ENCODE data around the gene COX10.

The COX10 gene

DNA sequence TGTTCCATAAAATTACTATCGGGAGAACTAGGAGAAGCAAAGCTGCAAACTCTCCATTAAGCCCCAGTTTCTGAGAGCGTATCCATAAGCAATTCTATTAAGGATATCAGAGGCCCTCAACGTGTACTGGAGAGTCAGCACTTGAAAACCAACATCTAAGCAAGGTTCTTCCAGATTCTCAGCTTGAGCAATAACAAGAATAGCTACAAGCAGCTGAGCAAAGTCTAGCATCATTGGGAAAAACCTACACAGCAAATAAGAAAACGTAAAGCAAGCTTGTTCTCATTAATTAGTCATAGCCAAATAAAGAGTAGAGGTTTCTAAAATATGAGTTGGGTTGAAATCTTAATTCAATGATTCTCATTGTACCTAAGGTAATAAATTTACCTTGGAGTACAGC, 26.9 kb upstream of the COX10 start:
- no peak for DNase-seq
- Mint-ChIP-seq H3K9me3 (no peaks in the 10 kb centered on the region), H3K27ac (no peak overlapping the region), H3K27me3 (ENCODE audit: low read depth, poor library complexity) (no peaks in the 10 kb centered on the region), H3K36me3 (ENCODE audit: low read depth) (peaks cover 22% of the 10 kb centered on the region), H3K4me3 (no peak overlapping the region), H3K4me1 (peaks cover 5% of the 10 kb centered on the region)
- TF ChIP-seq, protein P1, sequence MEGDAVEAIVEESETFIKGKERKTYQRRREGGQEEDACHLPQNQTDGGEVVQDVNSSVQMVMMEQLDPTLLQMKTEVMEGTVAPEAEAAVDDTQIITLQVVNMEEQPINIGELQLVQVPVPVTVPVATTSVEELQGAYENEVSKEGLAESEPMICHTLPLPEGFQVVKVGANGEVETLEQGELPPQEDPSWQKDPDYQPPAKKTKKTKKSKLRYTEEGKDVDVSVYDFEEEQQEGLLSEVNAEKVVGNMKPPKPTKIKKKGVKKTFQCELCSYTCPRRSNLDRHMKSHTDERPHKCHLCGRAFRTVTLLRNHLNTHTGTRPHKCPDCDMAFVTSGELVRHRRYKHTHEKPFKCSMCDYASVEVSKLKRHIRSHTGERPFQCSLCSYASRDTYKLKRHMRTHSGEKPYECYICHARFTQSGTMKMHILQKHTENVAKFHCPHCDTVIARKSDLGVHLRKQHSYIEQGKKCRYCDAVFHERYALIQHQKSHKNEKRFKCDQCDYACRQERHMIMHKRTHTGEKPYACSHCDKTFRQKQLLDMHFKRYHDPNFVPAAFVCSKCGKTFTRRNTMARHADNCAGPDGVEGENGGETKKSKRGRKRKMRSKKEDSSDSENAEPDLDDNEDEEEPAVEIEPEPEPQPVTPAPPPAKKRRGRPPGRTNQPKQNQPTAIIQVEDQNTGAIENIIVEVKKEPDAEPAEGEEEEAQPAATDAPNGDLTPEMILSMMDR (IDR thresholded peaks at IDR 0.05), result no peak

GRCh38 chr17:14044702-14045101, 24.6 kb upstream of the COX10 start:
- Mint-ChIP-seq H3K4me1 (no peaks in the 10 kb centered on the region), H3K27ac (no peak overlapping the region), H3K9me3 (no peaks in the 10 kb centered on the region), H3K36me3 (ENCODE audit: low read depth) (peaks cover 11% of the 10 kb centered on the region), H3K27me3 (ENCODE audit: low read depth, poor library complexity) (no peaks in the 10 kb centered on the region), H3K4me3 (no peak overlapping the region)
- TF ChIP-seq, protein P1 (IDR thresholded peaks at IDR 0.05), result no peak
- DNase-seq, result no peak

GRCh38 chr17:14046978-14047377, 22.3 kb upstream of the COX10 start:
- no peak for DNase-seq
- H3K9me3 Mint-ChIP-seq, result no peaks in the 10 kb centered on the region
- peaks cover 4% of the 10 kb centered on the region for H3K4me1 Mint-ChIP-seq
- no peak overlapping the region for H3K27ac Mint-ChIP-seq
- no peaks in the 10 kb centered on the region for H3K27me3 Mint-ChIP-seq (ENCODE audit: low read depth, poor library complexity)
- TF ChIP-seq, protein P1 (IDR thresholded peaks at IDR 0.05), result no peak
- H3K36me3 Mint-ChIP-seq (ENCODE audit: low read depth), result peaks cover 14% of the 10 kb centered on the region
- H3K4me3 Mint-ChIP-seq, result no peak overlapping the region

GRCh38 chr17:14047591-14047990, 21.7 kb upstream of the COX10 start:
- H3K9me3 Mint-ChIP-seq, result no peaks in the 10 kb centered on the region
- no peak overlapping the region for H3K4me3 Mint-ChIP-seq
- peaks cover 4% of the 10 kb centered on the region for H3K4me1 Mint-ChIP-seq
- no peak overlapping the region for H3K27ac Mint-ChIP-seq
- TF ChIP-seq, protein P1 (IDR thresholded peaks at IDR 0.05), result no peak
- peaks cover 10% of the 10 kb centered on the region for H3K36me3 Mint-ChIP-seq (ENCODE audit: low read depth)
- no peak for DNase-seq
- no peaks in the 10 kb centered on the region for H3K27me3 Mint-ChIP-seq (ENCODE audit: low read depth, poor library complexity)

DNA sequence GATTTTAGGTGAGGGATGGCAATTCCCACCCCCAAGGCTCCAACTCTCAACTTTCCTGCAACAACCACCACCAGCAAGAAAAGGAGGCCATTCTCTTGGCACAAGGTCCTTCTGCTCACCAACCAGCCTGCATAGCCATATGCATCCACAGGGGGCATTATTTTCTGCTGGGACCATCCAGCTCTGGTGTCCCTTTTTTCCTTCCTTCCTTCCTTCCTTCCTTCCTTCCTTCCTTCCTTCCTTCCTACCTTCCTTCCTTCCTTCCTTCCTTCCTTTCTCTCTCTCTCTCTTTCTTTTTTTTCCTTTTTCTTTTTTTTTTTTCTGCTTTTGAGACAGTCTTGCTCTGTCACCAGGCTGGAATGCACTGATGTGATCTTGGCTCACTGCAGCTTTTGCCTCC, 21.1 kb upstream of the COX10 start:
- Mint-ChIP-seq H3K27me3 (ENCODE audit: low read depth, poor library complexity) (no peaks in the 10 kb centered on the region), H3K27ac (no peak overlapping the region), H3K9me3 (no peaks in the 10 kb centered on the region), H3K4me1 (peaks cover 4% of the 10 kb centered on the region), H3K4me3 (no peak overlapping the region), H3K36me3 (ENCODE audit: low read depth) (peaks cover 10% of the 10 kb centered on the region)
- no peak for DNase-seq
- TF ChIP-seq, protein P1 (IDR thresholded peaks at IDR 0.05), result no peak

DNA sequence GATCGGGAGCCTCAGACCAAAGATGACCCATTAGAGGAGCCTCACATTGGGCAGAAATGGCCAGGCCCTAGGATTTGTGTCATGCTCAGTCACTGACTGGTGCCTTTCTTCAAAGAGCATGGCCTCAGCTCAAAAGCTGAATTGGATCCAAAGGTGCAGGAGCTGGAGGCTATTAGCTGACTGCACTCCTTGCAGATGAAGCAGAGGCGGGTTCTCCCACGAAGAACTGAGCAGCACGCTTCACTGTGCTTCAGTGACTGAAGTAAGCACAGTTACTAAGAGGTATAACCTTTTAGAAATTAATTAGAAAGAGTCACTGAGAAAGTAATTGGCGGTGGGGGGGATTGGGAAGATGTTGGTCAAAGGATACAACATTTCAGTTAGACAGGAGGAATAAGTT, 18.7 kb upstream of the COX10 start:
- H3K9me3 Mint-ChIP-seq, result peaks cover 4% of the 10 kb centered on the region
- peaks cover 4% of the 10 kb centered on the region for H3K4me1 Mint-ChIP-seq
- peaks cover 16% of the 10 kb centered on the region for H3K36me3 Mint-ChIP-seq (ENCODE audit: low read depth)
- no peak overlapping the region for H3K4me3 Mint-ChIP-seq
- DNase-seq, result no peak
- no peaks in the 10 kb centered on the region for H3K27me3 Mint-ChIP-seq (ENCODE audit: low read depth, poor library complexity)
- no peak overlapping the region for H3K27ac Mint-ChIP-seq
- TF ChIP-seq, protein P1 (IDR thresholded peaks at IDR 0.05), result no peak

All from nephron progenitor cell (in vitro differentiated cells).